Nephron progenitor cell (in vitro differentiated cells): Measurements from ENCODE around the gene TREX2.
A peak's percentile ranks its signal among the peaks of the same experiment; 100 is the strongest.

Experiments
- DNase-seq: peaks from one replicate; pipeline ENCODE4 v3.0.0; 2021
- H3K27ac Mint-ChIP-seq: 2 replicates; pipeline ENCODE4 v1.8.0; 2021; ENCODE audit warnings: mild to moderate bottlenecking, moderate library complexity, mixed read lengths
- H3K27me3 Mint-ChIP-seq: 2 replicates; pipeline ENCODE4 v1.8.0; 2021; ENCODE audit warnings: mild to moderate bottlenecking, low read depth, mixed read lengths; ENCODE audit not compliant: poor library complexity
- H3K36me3 Mint-ChIP-seq: 2 replicates; pipeline ENCODE4 v1.8.0; 2021; ENCODE audit warnings: low read depth, mixed read lengths
- H3K4me1 Mint-ChIP-seq: 2 replicates; pipeline ENCODE4 v1.8.0; 2021; ENCODE audit warnings: mixed read lengths
- H3K4me3 Mint-ChIP-seq: 2 replicates; pipeline ENCODE4 v1.8.0; 2021; ENCODE audit warnings: mild to moderate bottlenecking, moderate library complexity, mixed read lengths
- H3K9me3 Mint-ChIP-seq: 2 replicates; pipeline ENCODE4 v1.8.0; 2021; ENCODE audit warnings: mild to moderate bottlenecking, moderate library complexity, mixed read lengths
- CTCF ChIP-seq: fragments of 200-600 bp; sonication (generic); IDR thresholded peaks from 2 replicates; pipeline ENCODE4 v1.5.0; 2021; ENCODE audit warnings: antibody characterized with exemption

Gene TREX2

GRCh38 chrX:153409414-153410101, 36.3 kb downstream of the TREX2 start:
- H3K4me3 Mint-ChIP-seq: no peak overlapping the region
- H3K36me3 Mint-ChIP-seq: no peaks in the 10 kb centered on the region
- DNase-seq: no peak
- H3K4me1 Mint-ChIP-seq: peaks cover 17% of the 10 kb centered on the region
- H3K27ac Mint-ChIP-seq: no peak overlapping the region
- H3K9me3 Mint-ChIP-seq: peaks cover 51% of the 10 kb centered on the region
- TF ChIP-seq CTCF: no peak
- H3K27me3 Mint-ChIP-seq: peaks cover 68% of the 10 kb centered on the region

- Mint-ChIP-seq H3K27ac (no peak overlapping the region), H3K27me3 (peaks cover 69% of the 10 kb centered on the region), H3K4me1 (peaks cover 17% of the 10 kb centered on the region), H3K36me3 (no peaks in the 10 kb centered on the region), H3K4me3 (no peak overlapping the region), H3K9me3 (peaks cover 52% of the 10 kb centered on the region)
- DNase-seq: no peak
- no peak for TF ChIP-seq CTCF
These were observed 36.9 kb downstream of the TREX2 start for GRCh38 chrX:153408871-153409351.

- Mint-ChIP-seq H3K4me1 (peaks cover 17% of the 10 kb centered on the region), H3K4me3 (no peak overlapping the region), H3K36me3 (no peaks in the 10 kb centered on the region), H3K9me3 (peaks cover 51% of the 10 kb centered on the region), H3K27me3 (peaks cover 65% of the 10 kb centered on the region), H3K27ac (no peak overlapping the region)
- DNase-seq: peak; percentile 19
- TF ChIP-seq CTCF: no peak
These were observed 37.6 kb downstream of the TREX2 start for GRCh38 chrX:153408221-153408721.

GRCh38 chrX:153407736-153408135, 38.1 kb downstream of the TREX2 start:
- Mint-ChIP-seq H3K4me1 (peaks cover 17% of the 10 kb centered on the region), H3K4me3 (no peak overlapping the region), H3K27me3 (peaks cover 65% of the 10 kb centered on the region), H3K36me3 (no peaks in the 10 kb centered on the region), H3K27ac (no peak overlapping the region), H3K9me3 (peaks cover 56% of the 10 kb centered on the region)
- TF ChIP-seq CTCF: no peak
- no peak for DNase-seq

GRCh38 chrX:153406903-153407302, 39.0 kb downstream of the TREX2 start:
- no peak for TF ChIP-seq CTCF
- H3K9me3 Mint-ChIP-seq: peaks cover 58% of the 10 kb centered on the region
- H3K4me1 Mint-ChIP-seq: peaks cover 11% of the 10 kb centered on the region
- no peak overlapping the region for H3K27ac Mint-ChIP-seq
- peaks cover 59% of the 10 kb centered on the region for H3K27me3 Mint-ChIP-seq
- H3K4me3 Mint-ChIP-seq: no peak overlapping the region
- H3K36me3 Mint-ChIP-seq: peaks cover 4% of the 10 kb centered on the region
- DNase-seq: no peak

- no peak for DNase-seq
- no peak for TF ChIP-seq CTCF
- H3K36me3 Mint-ChIP-seq: peaks cover 4% of the 10 kb centered on the region
- H3K27me3 Mint-ChIP-seq: peaks cover 56% of the 10 kb centered on the region
- H3K4me3 Mint-ChIP-seq: no peak overlapping the region
- H3K4me1 Mint-ChIP-seq: peaks cover 8% of the 10 kb centered on the region
- H3K9me3 Mint-ChIP-seq: peaks cover 64% of the 10 kb centered on the region
- no peak overlapping the region for H3K27ac Mint-ChIP-seq
These were observed 39.8 kb downstream of the TREX2 start for GRCh38 chrX:153406011-153406410.
